ENCODE measurements around the gene KRT6C. TPM values are rescaled to one million over a fixed set of nuclear protein-coding genes. Genes with fewer than 3 reads are reported as not detected.
"Not testable (repeated sequence)": the region's sequence is repeated elsewhere in the genome, so short reads cannot be mapped to it uniquely, and the experiment has no call there.

Gene KRT6C
- total RNA-seq, 1 donor from 2014 or later: not detected

- not testable (repeated sequence) for DNase-seq (ENCODE audit: low spot score); ATAC-seq
These were observed 27.0 kb upstream of the KRT6C start for GRCh38 chr12:52500574-52500973.

GRCh38 chr12:52499806-52500560 lies 26.4 kb upstream of the KRT6C start:
- DNase-seq (ENCODE audit: low spot score): no peak
- no peak for ATAC-seq

DNA sequence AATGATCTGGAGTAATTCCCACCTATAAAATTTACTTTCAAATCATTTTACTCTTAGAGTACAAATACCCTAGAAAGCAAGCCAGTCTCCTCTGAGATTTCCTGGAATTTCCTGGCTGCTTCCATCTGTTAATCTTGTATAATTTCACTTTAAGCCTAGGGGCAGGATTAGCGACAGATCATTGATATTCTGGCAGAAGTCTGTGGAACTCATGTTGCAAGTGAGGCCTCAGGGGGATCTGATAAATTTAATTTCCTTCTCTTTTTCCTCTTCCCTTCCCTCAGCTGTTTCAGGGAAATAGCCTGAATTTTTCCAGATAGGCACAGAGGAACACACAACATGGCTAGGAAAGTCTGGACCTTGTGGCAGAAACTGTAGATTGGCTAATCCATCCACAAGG lies 25.3 kb upstream of the KRT6C start:
- DNase-seq (ENCODE audit: low spot score) (no peak), ATAC-seq (no peak)

DNA sequence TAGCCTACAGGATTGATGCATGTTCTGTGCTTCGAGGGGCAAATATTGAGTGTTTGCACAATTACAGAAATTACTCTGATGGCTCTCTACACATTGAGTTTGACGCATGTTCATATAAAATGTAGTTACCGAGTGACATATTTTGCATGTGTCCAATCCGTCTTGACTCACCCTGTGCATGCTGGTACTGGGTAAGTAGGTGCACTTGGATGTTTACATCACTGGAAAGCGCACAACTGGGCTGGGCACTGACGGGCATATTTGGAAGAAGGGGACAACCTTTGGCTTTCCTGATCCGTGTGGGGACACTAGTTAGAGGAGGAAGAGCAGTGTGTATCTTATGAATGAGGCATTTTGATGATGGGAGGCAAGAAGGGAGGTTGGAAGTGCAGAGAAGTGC lies 24.4 kb upstream of the KRT6C start:
- ATAC-seq (no peak), DNase-seq (ENCODE audit: low spot score) (no peak)

GRCh38 chr12:52496590-52497071 lies 23.0 kb upstream of the KRT6C start:
- no peak for DNase-seq (ENCODE audit: low spot score)
- no peak for ATAC-seq

DNA sequence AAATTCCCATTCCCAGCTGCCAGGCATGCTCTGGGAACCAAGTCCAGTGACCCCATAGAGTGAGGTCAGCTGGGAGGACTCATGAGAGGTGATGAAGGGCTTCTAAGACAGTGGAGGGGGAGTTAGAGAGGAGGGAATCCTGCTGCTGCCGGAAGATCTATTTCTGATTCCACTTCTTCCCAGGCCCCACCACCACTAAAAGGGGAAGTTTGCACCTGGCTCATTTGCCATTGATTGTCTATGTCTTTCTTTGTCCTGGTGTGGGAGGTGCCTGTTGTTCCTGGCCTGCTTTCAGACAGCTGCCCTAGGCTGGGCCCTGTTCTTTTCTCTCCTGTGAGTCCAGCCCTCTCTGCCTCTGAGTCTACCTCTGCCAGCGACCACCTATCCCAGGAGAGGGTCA lies 22.4 kb upstream of the KRT6C start:
- no peak for ATAC-seq
- no peak for DNase-seq (ENCODE audit: low spot score)

DNA sequence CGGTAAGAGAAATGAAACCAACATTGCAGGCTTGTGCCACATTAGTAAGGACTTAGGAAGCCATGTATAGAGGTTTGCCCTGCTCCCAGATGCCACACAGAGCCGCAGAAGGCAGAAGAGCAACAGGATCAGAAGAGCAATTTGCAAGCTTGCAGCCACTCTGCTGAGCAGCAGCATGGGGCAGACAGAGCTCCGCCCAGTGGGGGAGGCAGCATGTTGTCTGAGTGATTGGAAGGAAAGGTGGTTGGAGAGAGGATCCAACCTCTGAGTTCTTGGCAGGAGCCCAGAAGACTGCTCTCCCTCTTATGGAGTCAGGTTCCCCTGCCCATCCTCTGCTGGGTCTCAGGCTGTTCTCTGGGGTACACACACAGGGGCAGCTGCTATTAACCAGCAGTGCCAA lies 21.8 kb upstream of the KRT6C start:
- ATAC-seq (peak; percentile 25), DNase-seq (ENCODE audit: low spot score) (no peak)

DNA sequence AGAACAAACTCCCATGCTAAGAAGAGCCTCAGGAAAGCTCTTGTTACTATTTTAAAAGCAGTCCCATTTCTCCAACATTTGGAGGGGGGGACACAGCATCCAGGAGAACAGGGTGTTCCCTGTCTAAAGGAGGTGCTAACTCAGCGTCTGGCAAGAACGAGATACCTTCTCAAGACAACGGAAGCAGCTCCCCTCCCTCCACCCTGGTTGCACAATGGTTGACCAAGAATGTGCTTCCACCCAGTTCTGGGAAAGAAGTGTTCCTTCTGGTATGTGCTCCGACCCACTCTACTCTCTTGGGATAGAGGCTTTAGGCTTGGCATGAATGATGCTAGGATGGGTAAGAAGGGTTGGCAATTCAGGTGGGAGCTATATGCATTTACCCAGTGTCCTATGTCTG lies 20.9 kb upstream of the KRT6C start:
- ATAC-seq (no peak), DNase-seq (ENCODE audit: low spot score) (no peak)

DNA sequence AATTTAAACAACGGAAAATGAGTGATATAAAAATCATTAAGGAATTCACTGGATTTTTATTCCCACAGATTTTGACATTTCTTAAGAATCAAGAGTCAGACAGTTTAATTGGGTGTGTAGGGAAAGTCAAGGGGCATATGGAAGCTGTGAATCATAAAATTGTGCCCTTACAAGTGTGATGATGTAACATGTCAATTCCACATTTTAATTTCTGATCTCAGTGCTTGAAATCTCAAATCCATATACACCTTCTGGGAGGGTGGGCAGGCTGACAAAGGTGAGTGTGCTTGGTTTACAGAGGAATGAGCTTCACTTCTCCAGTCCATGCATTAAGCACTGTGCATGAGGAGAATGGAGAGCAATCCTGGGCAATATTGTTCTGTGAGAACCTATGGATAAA lies 20.5 kb upstream of the KRT6C start:
- no peak for DNase-seq (ENCODE audit: low spot score)
- ATAC-seq: no peak

- DNase-seq (ENCODE audit: low spot score) (no peak), ATAC-seq (no peak)
These were observed 19.6 kb upstream of the KRT6C start, which contains the start of gene KRT6A for GRCh38 chr12:52493172-52493571. KRT6A (minus strand) TSS chr12:52493257; CDS start chr12:52493188, 69 bp downstream.

GRCh38 chr12:52492405-52492804 lies 18.8 kb upstream of the KRT6C start:
- not testable (repeated sequence) for DNase-seq (ENCODE audit: low spot score)

DNA sequence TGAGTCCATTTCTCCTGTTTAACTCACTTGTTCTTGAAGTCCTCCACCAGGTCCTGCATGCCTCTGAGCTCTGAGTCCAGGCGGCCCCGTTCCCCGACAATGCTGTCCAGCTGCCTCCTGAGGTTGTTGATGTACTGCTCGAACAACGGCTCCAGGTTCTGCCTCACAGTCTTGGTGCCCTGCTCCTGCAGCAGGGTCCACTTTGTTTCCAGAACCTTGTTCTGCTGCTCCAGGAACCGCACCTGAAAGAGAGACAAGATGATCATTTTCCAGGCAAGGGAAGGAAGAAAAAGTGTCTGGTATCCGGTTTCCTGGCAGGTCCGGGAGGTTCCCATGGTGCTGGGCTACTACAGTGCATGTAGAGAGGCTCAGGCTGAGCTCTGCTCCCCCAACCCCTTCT lies 17.9 kb upstream of the KRT6C start:
- not testable (repeated sequence) for ATAC-seq; DNase-seq (ENCODE audit: low spot score)

More at GRCh38 chr12:52492405-52492804, 18.8 kb upstream of the KRT6C start:
- ATAC-seq: not testable (repeated sequence)

DNA sequence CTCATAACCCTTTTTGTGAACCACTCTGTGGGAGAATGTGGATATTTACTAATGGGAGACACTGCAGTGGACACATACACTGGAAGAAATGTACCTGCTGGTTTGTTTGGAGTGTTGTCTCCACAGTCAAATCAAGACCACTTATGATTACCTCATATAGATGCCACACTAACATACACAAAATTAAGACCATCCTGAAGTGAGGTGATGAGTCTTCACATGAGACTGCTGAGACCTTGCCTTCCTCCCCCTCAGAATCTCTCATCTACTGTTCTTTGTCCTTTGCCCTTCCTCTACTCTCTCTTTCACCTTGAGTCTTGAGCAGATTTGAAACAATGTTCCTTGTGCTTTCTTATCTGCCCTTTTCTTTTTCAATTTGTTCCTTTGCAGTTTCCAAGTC lies 15.1 kb upstream of the KRT6C start:
- ATAC-seq: no peak

DNA sequence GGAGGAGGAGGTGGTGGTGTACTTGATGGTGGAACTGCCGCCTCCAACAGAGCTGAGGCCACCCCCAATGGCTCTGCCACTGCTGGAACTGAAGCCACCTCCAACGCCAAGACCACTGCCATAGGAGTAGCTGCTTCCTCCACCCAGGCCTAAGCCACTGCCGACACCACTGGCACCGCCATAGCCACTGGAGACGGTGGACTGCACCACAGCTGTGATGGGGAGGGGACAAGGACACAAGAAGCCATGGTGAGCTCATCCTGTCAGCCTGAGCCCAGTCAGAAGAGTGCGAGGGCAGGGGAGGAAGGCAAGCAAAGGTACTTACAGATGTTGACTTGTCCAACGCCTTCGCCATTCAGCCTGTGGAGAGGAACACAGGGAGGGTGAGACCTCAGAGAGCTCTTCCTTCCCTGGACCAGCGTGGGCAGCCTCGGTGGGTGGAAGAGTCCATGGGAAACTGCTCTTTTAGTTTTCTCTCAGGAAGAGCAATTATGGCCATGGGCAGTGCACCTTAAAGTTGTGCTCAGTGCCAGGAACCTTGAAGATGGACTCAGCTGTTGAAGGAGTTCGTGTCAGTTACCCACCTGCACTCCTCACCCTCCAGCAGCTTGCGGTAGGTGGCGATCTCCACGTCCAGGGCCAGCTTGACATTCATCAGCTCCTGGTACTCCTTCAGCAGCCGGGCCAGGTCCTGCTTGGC lies 14.3 kb upstream of the KRT6C start:
- not testable (repeated sequence) for DNase-seq (ENCODE audit: low spot score); ATAC-seq

More for the DNA sequence above, 15.1 kb upstream of the KRT6C start:
- no peak for DNase-seq (ENCODE audit: low spot score)

DNA sequence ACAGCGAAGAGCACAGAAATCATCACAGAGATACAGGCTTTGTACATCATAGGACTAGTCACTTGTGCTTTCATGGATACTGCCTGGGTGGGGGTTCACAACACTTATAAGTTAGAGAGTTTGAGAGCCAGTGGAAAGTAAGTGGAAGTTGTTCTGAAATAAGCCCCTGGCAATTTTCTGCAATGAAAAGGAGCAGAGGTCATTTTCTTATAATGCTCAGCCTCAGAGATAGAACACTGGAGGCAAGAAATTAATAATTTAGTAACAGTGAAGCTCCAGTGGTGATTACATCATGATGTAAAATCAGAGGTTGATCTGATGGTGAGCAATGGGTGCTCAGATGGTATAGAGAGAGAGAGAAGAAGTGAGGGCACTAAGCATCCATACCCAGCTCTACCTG lies 13.6 kb upstream of the KRT6C start:
- DNase-seq (ENCODE audit: low spot score): no peak

GRCh38 chr12:52486166-52487105 lies 12.8 kb upstream of the KRT6C start:
- DNase-seq (ENCODE audit: low spot score) (no peak), ATAC-seq (no peak)

More for the DNA sequence above, 13.6 kb upstream of the KRT6C start:
- ATAC-seq: no peak

- no peak for ATAC-seq
- no peak for DNase-seq (ENCODE audit: low spot score)
These were observed 6.5 kb upstream of the KRT6C start for GRCh38 chr12:52480073-52480472.

DNA sequence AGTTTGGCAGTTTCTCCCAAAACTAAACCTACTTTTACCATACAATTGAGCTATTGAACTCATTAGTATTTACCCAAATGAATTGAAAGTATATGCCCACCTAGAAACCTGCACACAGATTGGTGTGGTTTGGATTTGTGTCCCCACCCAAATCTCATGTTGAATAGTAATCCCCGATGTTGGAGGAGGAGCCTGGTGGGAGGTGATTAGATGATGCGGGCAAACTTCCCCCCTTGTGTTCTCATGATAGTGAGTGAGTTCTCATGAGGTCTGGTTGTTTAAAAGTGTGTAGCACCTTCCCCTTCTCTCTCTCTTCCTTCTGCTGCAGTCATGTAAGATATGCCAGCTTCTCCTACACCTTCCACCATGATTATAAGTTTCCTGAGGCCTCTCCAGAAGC lies 4.0 kb upstream of the KRT6C start:
- ATAC-seq (no peak), DNase-seq (ENCODE audit: low spot score) (no peak)

DNA sequence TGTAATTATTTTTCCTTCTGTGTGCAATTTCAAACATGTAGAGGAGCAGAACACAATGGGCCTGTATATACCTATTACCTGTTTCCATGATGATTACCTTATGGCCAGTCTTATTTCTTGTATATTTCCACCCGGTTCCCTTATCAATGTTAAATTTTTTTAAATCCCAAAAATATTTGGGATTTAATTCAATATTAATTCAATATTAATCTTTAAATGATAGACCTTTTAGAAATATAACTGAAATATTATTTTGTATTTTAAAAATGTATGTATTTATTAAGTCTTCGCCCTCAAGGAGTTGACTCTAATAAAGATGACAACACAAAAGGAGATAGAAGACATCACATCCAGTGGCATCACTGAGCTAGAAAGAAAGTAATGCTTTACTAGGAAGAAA lies 607 bp upstream of the KRT6C start:
- DNase-seq (ENCODE audit: low spot score) (no peak), ATAC-seq (no peak)

GRCh38 chr12:52469853-52470252 lies 3.8 kb downstream of the KRT6C start:
- DNase-seq (ENCODE audit: low spot score) (no peak), ATAC-seq (peak; percentile 44)

DNA sequence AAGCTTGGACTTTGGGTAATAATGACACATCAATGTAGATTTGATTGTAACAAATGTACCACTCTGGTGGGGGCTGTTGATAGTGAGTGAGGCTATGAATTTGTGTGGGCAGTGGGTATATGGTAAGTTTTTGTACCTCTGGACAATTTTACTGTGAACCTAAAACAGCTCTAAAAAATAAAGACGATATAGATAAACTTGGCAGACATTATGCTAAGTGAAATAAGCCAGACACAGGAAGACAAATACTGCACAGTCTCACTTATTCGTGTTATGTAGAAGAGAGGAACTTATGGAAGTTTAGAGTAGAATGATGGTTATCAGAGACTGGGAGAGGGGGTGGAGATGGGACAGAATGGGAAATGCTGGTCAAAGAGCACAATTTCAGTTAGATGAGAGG lies 8.7 kb downstream of the KRT6C start:
- ATAC-seq: no peak

More for the DNA sequence above, 8.7 kb downstream of the KRT6C start:
- DNase-seq (ENCODE audit: low spot score): no peak

Data from left lobe of liver (tissue), 2 donors.